DMS 273 (cell line): ENCODE measurements around the gene PNP.
"Not testable (repeated sequence)": the region's sequence is repeated elsewhere in the genome, so short reads cannot be mapped to it uniquely, and the experiment has no call there.

Experiments used
- DNase-seq: peaks from one replicate; lab custom pipeline; 2025; ENCODE audit not compliant: unreplicated experiment; lab: John Stamatoyannopoulos, UW

Gene PNP

GRCh38 chr14:20489093-20489994 is 20.1 kb downstream of the PNP start:
- DNase-seq: no peak

- DNase-seq: no peak
These were observed 21.4 kb downstream of the PNP start for GRCh38 chr14:20490563-20490962.

- no peak for DNase-seq
These were observed 23.3 kb downstream of the PNP start for GRCh38 chr14:20492486-20492885.

GRCh38 chr14:20493634-20494033 is 24.4 kb downstream of the PNP start:
- no peak for DNase-seq

- DNase-seq: no peak
These were observed 25.9 kb downstream of the PNP start for GRCh38 chr14:20494935-20495766.

- no peak for DNase-seq
These were observed 29.4 kb downstream of the PNP start for GRCh38 chr14:20498622-20499021.

- DNase-seq: peak; percentile 82
These were observed 29.9 kb downstream of the PNP start for GRCh38 chr14:20499108-20499507.

GRCh38 chr14:20499881-20500280 is 30.7 kb downstream of the PNP start:
- DNase-seq: peak; percentile 27

- no peak for DNase-seq
These were observed 32.1 kb downstream of the PNP start for GRCh38 chr14:20501346-20501745.

GRCh38 chr14:20503898-20504297 is 34.7 kb downstream of the PNP start:
- no peak for DNase-seq

- not testable (repeated sequence) for DNase-seq
These were observed 37.1 kb downstream of the PNP start for GRCh38 chr14:20506276-20506675.

- DNase-seq: not testable (repeated sequence)
These were observed 37.5 kb downstream of the PNP start for GRCh38 chr14:20506752-20507151.

GRCh38 chr14:20507537-20507936 is 38.3 kb downstream of the PNP start:
- DNase-seq: not testable (repeated sequence)

GRCh38 chr14:20508367-20508766 is 39.2 kb downstream of the PNP start:
- DNase-seq: no peak

GRCh38 chr14:20512177-20512905 is 43.1 kb downstream of the PNP start:
- no peak for DNase-seq

GRCh38 chr14:20515846-20516245 is 46.6 kb downstream of the PNP start:
- no peak for DNase-seq

GRCh38 chr14:20516921-20517320 is 47.7 kb downstream of the PNP start:
- no peak for DNase-seq

- no peak for DNase-seq
These were observed 53.1 kb downstream of the PNP start for GRCh38 chr14:20522332-20522731.

- DNase-seq: no peak
These were observed 54.8 kb downstream of the PNP start for GRCh38 chr14:20524027-20524426.
